H9 (cell line): ENCODE measurements around the gene TENM3. TPM values are rescaled to one million over a fixed set of nuclear protein-coding genes. Genes with fewer than 3 reads are reported as not detected.

Source experiments
- DNase-seq: peaks from one replicate; pipeline ENCODE4 v3.0.0-alpha.2; 2017
- H2AFZ ChIP-seq: one replicate; pipeline ENCODE4 v1.6.1; 2013; ENCODE audit warnings: mild to moderate bottlenecking, low read length, control low read depth, moderate library complexity
- H2AK5ac ChIP-seq: 2 replicates; pipeline ENCODE4 v1.6.1; 2013; ENCODE audit warnings: low read length, control low read depth, mixed read lengths; ENCODE audit not compliant: insufficient read length
- H2BK120ac ChIP-seq: one replicate; pipeline ENCODE4 v1.6.1; 2013; ENCODE audit warnings: low read depth, mild to moderate bottlenecking, low read length, control low read depth, inconsistent platforms; ENCODE audit not compliant: poor library complexity, severe bottlenecking
- H2BK12ac ChIP-seq: 2 replicates; pipeline ENCODE4 v1.6.1; 2013; ENCODE audit warnings: low read length, control low read depth, mixed read lengths, low read depth; ENCODE audit not compliant: insufficient read length
- H2BK15ac ChIP-seq: 2 replicates; pipeline ENCODE4 v1.6.1; 2013; ENCODE audit warnings: low read depth, low read length, control low read depth
- H2BK20ac ChIP-seq: one replicate; pipeline ENCODE4 v1.6.1; 2013; ENCODE audit warnings: low read depth, mild to moderate bottlenecking, low read length, control low read depth, inconsistent platforms; ENCODE audit not compliant: poor library complexity, severe bottlenecking
- H2BK5ac ChIP-seq: 2 replicates; pipeline ENCODE4 v1.6.1; 2013; ENCODE audit warnings: low read length, control low read depth, mixed read lengths; ENCODE audit not compliant: insufficient read length
- H3K14ac ChIP-seq: 2 replicates; pipeline ENCODE4 v1.6.1; 2013; ENCODE audit warnings: low read length, control low read depth; ENCODE audit not compliant: insufficient read depth
- H3K18ac ChIP-seq: 2 replicates; pipeline ENCODE4 v1.6.1; 2013; ENCODE audit warnings: low read depth, mild to moderate bottlenecking, mixed read lengths, low read length, control low read depth; ENCODE audit not compliant: insufficient read length
- H3K23ac ChIP-seq: 2 replicates; pipeline ENCODE4 v1.6.1; 2013; ENCODE audit warnings: low read length, control low read depth, mixed read lengths, low read depth; ENCODE audit not compliant: insufficient read length
- H3K23me2 ChIP-seq: 2 replicates; pipeline ENCODE4 v1.6.1; 2013; ENCODE audit warnings: low read depth, mild to moderate bottlenecking, mixed read lengths, low read length, control low read depth; ENCODE audit not compliant: insufficient read length, poor library complexity, severe bottlenecking
- H3K27ac ChIP-seq: 2 replicates; pipeline ENCODE4 v1.5.1; 2013; ENCODE audit warnings: low read length, control low read depth, mixed read lengths, low read depth; ENCODE audit not compliant: insufficient read length
- H3K27me3 ChIP-seq: 2 replicates; pipeline ENCODE4 v1.6.1; 2013; ENCODE audit warnings: low read length, control low read depth, inconsistent platforms; ENCODE audit not compliant: insufficient read depth
- H3K4ac ChIP-seq: 2 replicates; pipeline ENCODE4 v1.6.1; 2013; ENCODE audit warnings: low read depth, mild to moderate bottlenecking, control low read depth, inconsistent platforms, low read length, moderate library complexity
- H3K4me1 ChIP-seq: 2 replicates; pipeline ENCODE4 v1.6.1; 2013; ENCODE audit warnings: low read length, control low read depth, inconsistent platforms; ENCODE audit not compliant: insufficient read depth
- H3K4me2 ChIP-seq: 2 replicates; pipeline ENCODE4 v1.6.1; 2013; ENCODE audit warnings: low read length, control low read depth, mixed read lengths; ENCODE audit not compliant: insufficient read length, insufficient read depth
- H3K56ac ChIP-seq: 2 replicates; pipeline ENCODE4 v1.6.1; 2013; ENCODE audit warnings: low read depth, mild to moderate bottlenecking, mixed read lengths, low read length, control low read depth; ENCODE audit not compliant: insufficient read length
- H3K79me1 ChIP-seq: 2 replicates; pipeline ENCODE4 v1.6.1; 2013; ENCODE audit warnings: low read depth, mild to moderate bottlenecking, moderate library complexity, low read length, control low read depth, inconsistent platforms; ENCODE audit not compliant: insufficient read depth, poor library complexity, severe bottlenecking
- H3K79me2 ChIP-seq: 2 replicates; pipeline ENCODE4 v1.6.1; 2013; ENCODE audit warnings: low read length, control low read depth, inconsistent platforms; ENCODE audit not compliant: insufficient read depth
- H3K9ac ChIP-seq: 2 replicates; pipeline ENCODE4 v1.6.1; 2013; ENCODE audit warnings: low read length, control low read depth, mixed read lengths; ENCODE audit not compliant: insufficient read length; ENCODE audit errors: extremely low read depth
- H3K9me3 ChIP-seq: one replicate; pipeline ENCODE4 v1.6.1; 2013; ENCODE audit warnings: low read depth, low read length, inconsistent platforms; ENCODE audit not compliant: control insufficient read depth
- H3T11ph ChIP-seq: one replicate; pipeline ENCODE4 v1.6.1; 2013; ENCODE audit warnings: mild to moderate bottlenecking, low read length, control low read depth, inconsistent platforms
- H4K20me1 ChIP-seq: one replicate; pipeline ENCODE4 v1.6.1; 2013; ENCODE audit not compliant: control insufficient read depth, insufficient read length, insufficient read depth
- H4K5ac ChIP-seq: 2 replicates; pipeline ENCODE4 v1.6.1; 2013; ENCODE audit warnings: low read depth, mild to moderate bottlenecking, mixed read lengths, low read length, control low read depth; ENCODE audit not compliant: insufficient read length
- H4K8ac ChIP-seq: replicated peaks from 2 replicates; pipeline ENCODE4 v1.6.1; 2013; ENCODE audit warnings: low read length, control low read depth, mixed read lengths, low read depth; ENCODE audit not compliant: insufficient read length
- H4K91ac ChIP-seq: 2 replicates; pipeline ENCODE4 v1.6.1; 2013; ENCODE audit warnings: low read depth, mild to moderate bottlenecking, moderate library complexity, mixed read lengths, low read length, control low read depth; ENCODE audit not compliant: insufficient read length
- H3K27ac Mint-ChIP-seq, 3 experiments: 2 replicates in 2 of 3; 3 replicates in 1 of 3; pipeline ENCODE4 v1.8.0; 2020 to 2021; ENCODE audit warnings: mixed read lengths in 3 of 3, mild to moderate bottlenecking in 1 of 3, moderate library complexity in 1 of 3
- H3K27me3 Mint-ChIP-seq: 2 replicates; pipeline ENCODE4 v1.8.0; 2021; ENCODE audit warnings: low read depth, mild to moderate bottlenecking, moderate library complexity, mixed read lengths
- H3K36me3 Mint-ChIP-seq, 3 experiments: 2 replicates in 2 of 3; 3 replicates in 1 of 3; pipeline ENCODE4 v1.8.0; 2020 to 2021; ENCODE audit warnings: low read depth in 3 of 3, mixed read lengths in 3 of 3; ENCODE audit not compliant: insufficient read depth in 1 of 3
- H3K4me1 Mint-ChIP-seq, 2 experiments: 2 replicates each; pipeline ENCODE4 v1.8.0; 2020; ENCODE audit warnings: mixed read lengths in 2 of 2
- H3K4me3 Mint-ChIP-seq, 2 experiments: 2 replicates in 1 of 2; 3 replicates in 1 of 2; pipeline ENCODE4 v1.8.0; 2020 to 2021; ENCODE audit warnings: mild to moderate bottlenecking in 2 of 2, mixed read lengths in 2 of 2, moderate library complexity in 1 of 2
- H3K9me3 Mint-ChIP-seq, 2 experiments: 2 replicates in 1 of 2; 3 replicates in 1 of 2; pipeline ENCODE4 v1.8.0; 2020; ENCODE audit warnings: mild to moderate bottlenecking in 2 of 2, mixed read lengths in 2 of 2, moderate library complexity in 1 of 2
- CTCF ChIP-seq: fragments of 200-600 bp; sonication (generic); conservative IDR thresholded peaks from 3 replicates; pipeline ENCODE4 v1.8.0; 2021; ENCODE audit warnings: antibody characterized with exemption, mild to moderate bottlenecking
- total RNA-seq: library from RNA; stranded (reverse); gene quantifications from 2 replicates; pipeline ENCODE4 v1.2.1, GENCODE V29; 2021

TENM3 gene
- total RNA-seq, 1 experiment from 2014 or later: 49.6 TPM

- no peaks in the 10 kb centered on the region for H3K9me3 ChIP-seq
- H3K4me1 ChIP-seq: no peaks in the 10 kb centered on the region; the same call in 1 of the 2 replicates
- no peak overlapping the region for H3K9ac ChIP-seq
- no peak overlapping the region for H4K5ac ChIP-seq
- Mint-ChIP-seq H3K4me3 (no peak overlapping the region), H3K36me3 (0 out of 7 replicates have a peak, but pooled peaks cover 0 to 3% (median 0%) of the 10 kb centered on the region in 3 experiments), H3K27ac (no peak overlapping the region), H3K27me3 (no peaks in the 10 kb centered on the region), H3K9me3 (no peaks in the 10 kb centered on the region), H3K4me1 (peaks cover 17 to 28% of the 10 kb centered on the region in 2 experiments)
- no peak overlapping the region for H2BK12ac ChIP-seq
- H4K20me1 ChIP-seq: no peaks in the 10 kb centered on the region
- no peak overlapping the region for H2BK5ac ChIP-seq
- no peak overlapping the region for H3K14ac ChIP-seq
- no peaks in the 10 kb centered on the region for H3K23me2 ChIP-seq
- no peak overlapping the region for H2AFZ ChIP-seq
- no peak overlapping the region for H2BK15ac ChIP-seq
- H2AK5ac ChIP-seq: no peak overlapping the region
- no peak overlapping the region for H2BK20ac ChIP-seq
- H3K79me2 ChIP-seq: no peaks in the 10 kb centered on the region
- no peak overlapping the region for H3K27ac ChIP-seq
- no peak overlapping the region for H4K8ac ChIP-seq
- H3K56ac ChIP-seq: no peak overlapping the region
- H2BK120ac ChIP-seq: no peak overlapping the region
- H4K91ac ChIP-seq: no peak overlapping the region
- no peak for TF ChIP-seq CTCF
- H3K4me2 ChIP-seq: no peak overlapping the region
- H3T11ph ChIP-seq: no peak overlapping the region
- no peaks in the 10 kb centered on the region for H3K79me1 ChIP-seq
- H3K18ac ChIP-seq: no peak overlapping the region
- H3K4ac ChIP-seq: no peak overlapping the region
- no peak for DNase-seq
- no peak overlapping the region for H3K23ac ChIP-seq
- H3K27me3 ChIP-seq: no peaks in the 10 kb centered on the region
These were observed 335.2 kb downstream of the TENM3 start for GRCh38 chr4:182578402-182578801.
